ENCODE measurements around the gene TMEM131L.

Gene TMEM131L

DNA sequence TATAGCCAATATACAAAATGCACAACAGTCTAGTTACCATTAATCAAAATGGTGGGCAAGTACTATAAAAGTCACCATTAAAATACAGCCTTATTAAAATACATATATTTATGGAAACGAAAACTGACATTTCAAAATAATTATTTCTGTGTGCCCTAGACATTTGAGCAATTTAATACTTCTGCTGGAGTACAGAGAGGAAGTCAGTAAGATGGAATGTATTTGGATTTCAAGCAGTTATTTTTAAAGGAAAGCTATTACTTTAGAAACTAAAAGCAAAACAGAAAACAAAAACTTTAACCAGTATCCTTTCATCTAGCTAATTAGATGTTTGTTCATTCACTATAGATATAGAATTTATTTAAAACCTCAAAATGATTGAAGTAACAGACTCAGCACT lies 180.1 kb downstream of the TMEM131L start:
- POLR2A ChIA-PET, result no interaction called here

DNA sequence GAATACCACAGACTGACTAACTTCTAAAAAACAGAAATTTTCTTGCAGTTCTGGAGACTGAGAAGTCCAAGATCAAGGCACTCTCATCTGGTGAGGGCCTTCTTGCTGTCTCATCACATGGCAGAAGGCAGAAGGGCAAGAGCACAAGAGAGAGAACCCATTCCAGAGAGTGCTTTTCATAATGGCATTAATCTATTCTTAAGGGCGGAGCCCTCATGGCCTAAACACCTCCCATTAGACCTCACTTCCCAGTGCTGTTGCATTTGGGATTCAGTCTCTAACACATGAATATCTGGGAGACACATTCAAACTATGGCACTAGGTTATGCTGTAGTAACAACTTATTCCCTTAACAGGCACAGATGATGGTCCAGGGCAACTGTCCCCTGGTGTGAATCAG lies 180.8 kb downstream of the TMEM131L start:
- TF ChIP-seq, protein P1, sequence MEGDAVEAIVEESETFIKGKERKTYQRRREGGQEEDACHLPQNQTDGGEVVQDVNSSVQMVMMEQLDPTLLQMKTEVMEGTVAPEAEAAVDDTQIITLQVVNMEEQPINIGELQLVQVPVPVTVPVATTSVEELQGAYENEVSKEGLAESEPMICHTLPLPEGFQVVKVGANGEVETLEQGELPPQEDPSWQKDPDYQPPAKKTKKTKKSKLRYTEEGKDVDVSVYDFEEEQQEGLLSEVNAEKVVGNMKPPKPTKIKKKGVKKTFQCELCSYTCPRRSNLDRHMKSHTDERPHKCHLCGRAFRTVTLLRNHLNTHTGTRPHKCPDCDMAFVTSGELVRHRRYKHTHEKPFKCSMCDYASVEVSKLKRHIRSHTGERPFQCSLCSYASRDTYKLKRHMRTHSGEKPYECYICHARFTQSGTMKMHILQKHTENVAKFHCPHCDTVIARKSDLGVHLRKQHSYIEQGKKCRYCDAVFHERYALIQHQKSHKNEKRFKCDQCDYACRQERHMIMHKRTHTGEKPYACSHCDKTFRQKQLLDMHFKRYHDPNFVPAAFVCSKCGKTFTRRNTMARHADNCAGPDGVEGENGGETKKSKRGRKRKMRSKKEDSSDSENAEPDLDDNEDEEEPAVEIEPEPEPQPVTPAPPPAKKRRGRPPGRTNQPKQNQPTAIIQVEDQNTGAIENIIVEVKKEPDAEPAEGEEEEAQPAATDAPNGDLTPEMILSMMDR (IDR thresholded peaks at IDR 0.05; ENCODE audit: control extremely low read depth, extremely low read depth, low read depth, missing control alignments), result no peak
- ChIA-PET CTCF (interaction anchor here (1.2 to 2.2 kb wide), 3 partner anchors 10 to 302 kb away, joined by 3 to 7 read pairs (median 4); partner anchors contain the start of gene MND1), POLR2A (no interaction called here)
- no peak for DNase-seq (ENCODE audit: extremely low spot score)

More for the DNA sequence above, 180.1 kb downstream of the TMEM131L start:
- DNase-seq (ENCODE audit: extremely low spot score), result no peak
- CTCF ChIA-PET, result interaction anchor here (2.2 kb wide), 1 partner anchor 301 kb away, joined by 7 read pairs; the partner anchor contains the start of gene MND1
- TF ChIP-seq, protein P1 (IDR thresholded peaks at IDR 0.05; ENCODE audit: control extremely low read depth, extremely low read depth, low read depth, missing control alignments), result no peak

DNA sequence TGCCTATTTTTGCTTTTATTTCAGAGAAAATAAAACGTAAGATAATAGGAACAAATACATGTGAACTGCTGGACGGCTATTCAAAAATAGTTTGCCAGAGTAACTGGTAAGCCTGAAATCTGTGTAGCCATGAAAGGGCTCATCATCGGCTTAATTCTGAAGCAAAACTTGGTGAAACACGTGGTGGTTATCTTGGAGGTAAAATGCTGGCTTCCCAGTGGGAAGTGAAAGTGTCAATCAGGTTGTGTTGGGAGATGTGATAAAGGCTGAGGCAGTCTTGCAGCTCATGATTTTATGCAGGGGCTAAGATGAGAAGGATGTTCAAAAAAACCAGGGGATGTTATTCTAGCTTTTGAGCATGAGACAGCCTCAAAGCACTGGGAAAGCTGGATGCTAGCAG lies 181.8 kb downstream of the TMEM131L start:
- no peak for DNase-seq (ENCODE audit: extremely low spot score)
- TF ChIP-seq, protein P1 (IDR thresholded peaks at IDR 0.05; ENCODE audit: control extremely low read depth, extremely low read depth, low read depth, missing control alignments), result no peak
- CTCF ChIA-PET, result interaction anchor here (0.8 to 2.2 kb wide), 8 partner anchors 9 to 303 kb away, joined by 3 to 7 read pairs (median 3); partner anchors contain the start of genes MND1 and TLR2
- POLR2A ChIA-PET, result no interaction called here

DNA sequence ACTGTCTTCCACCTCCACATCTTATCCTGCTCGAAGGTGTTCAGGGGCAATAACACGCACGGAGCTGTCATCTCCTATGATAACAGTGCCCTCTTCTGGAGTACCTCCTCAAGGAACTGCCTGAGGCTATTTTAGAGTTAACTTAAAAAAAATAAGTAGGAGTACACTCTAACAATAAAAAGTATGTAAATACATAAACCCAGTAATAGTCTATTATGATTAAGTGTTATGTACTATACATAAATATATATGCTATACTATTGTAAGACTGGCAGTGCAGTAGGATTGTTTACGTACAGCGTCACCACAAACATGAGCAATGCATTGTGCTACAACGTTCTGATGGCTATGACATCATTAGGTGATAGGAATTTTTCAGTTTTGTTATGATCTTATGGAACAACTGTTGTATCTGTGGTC lies 183.4 kb downstream of the TMEM131L start:
- CTCF ChIA-PET, result interaction anchor here (0.8 to 2.2 kb wide), 9 partner anchors 10 to 565 kb away, joined by 3 to 9 read pairs (median 3); partner anchors contain the start of gene MND1
- no peak for DNase-seq (ENCODE audit: extremely low spot score)
- POLR2A ChIA-PET, result no interaction called here

DNA sequence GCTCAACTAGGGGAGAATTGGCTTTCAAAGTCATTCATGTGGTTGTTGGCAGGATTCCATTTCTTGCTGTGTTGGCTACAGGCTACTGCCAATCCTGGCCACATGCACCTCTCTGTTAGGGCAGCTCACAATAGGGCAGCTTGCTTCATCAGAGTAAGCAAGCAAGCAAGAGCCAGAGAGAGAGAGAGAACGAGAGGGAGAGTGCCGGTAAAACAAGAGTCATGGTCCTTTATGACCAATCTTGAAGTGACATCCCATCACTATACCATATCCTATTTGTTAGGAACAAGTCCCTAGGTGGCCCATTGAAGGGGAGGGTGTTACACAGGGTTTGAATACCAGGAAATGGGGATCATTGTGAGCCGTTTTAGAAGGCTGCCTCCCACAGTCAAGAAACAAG lies 185.0 kb downstream of the TMEM131L start:
- ChIA-PET POLR2A (no interaction called here), CTCF (interaction anchor here (1.0 to 1.5 kb wide), 4 partner anchors 8 to 312 kb away, joined by 3 to 7 read pairs (median 4); no protein-coding TSS in a partner anchor)
- no peak for DNase-seq (ENCODE audit: extremely low spot score)
- TF ChIP-seq, protein P1 (IDR thresholded peaks at IDR 0.05; ENCODE audit: control extremely low read depth, extremely low read depth, low read depth, missing control alignments), result no peak

More for the DNA sequence above, 183.4 kb downstream of the TMEM131L start:
- TF ChIP-seq, protein P1 (IDR thresholded peaks at IDR 0.05; ENCODE audit: control extremely low read depth, extremely low read depth, low read depth, missing control alignments), result peak; percentile 22

DNA sequence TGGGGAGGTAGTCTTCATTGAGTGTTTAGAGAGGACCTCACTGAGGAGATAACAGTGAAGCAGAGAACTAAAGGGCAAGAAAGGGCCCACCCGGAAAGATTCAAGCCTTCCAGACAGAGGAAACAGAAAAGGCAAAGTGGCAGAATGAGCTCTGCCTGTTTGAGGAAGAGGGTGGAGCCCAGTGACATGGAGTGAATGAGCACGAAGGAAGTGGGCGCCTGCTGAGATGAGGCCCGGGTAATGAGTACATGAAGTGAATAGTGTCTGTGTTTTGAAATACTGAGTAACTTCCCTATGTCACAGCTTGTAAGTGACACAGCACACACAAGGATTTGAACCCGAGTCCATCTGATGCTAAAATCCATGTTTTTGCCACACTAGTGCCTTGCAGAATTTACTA lies 185.4 kb downstream of the TMEM131L start:
- DNase-seq (ENCODE audit: extremely low spot score), result no peak
- CTCF ChIA-PET, result interaction anchor here (1.0 to 1.5 kb wide), 2 partner anchors 8 to 10 kb away, joined by 3 to 7 read pairs; no protein-coding TSS in a partner anchor
- POLR2A ChIA-PET, result no interaction called here
- TF ChIP-seq, protein P1 (IDR thresholded peaks at IDR 0.05; ENCODE audit: control extremely low read depth, extremely low read depth, low read depth, missing control alignments), result no peak

Measured in GM10248 (cell line).